ENCODE results near the gene MVB12B.

Gene MVB12B

GRCh38 chr9:126459126-126459525 lies 132.5 kb downstream of the MVB12B start:
- no peak for DNase-seq (ENCODE audit: low read depth)
- H3K4me3 ChIP-seq (ENCODE audit: control insufficient read depth, low read depth, low read length), result no peak overlapping the region
- TF ChIP-seq CTCF (IDR thresholded peaks at IDR 0.05; ENCODE audit: control insufficient read depth, insufficient read depth, low read depth, low read length, missing control alignments), result no peak

- DNase-seq (ENCODE audit: low read depth), result no peak
- H3K4me3 ChIP-seq (ENCODE audit: control insufficient read depth, low read depth, low read length), result no peak overlapping the region
- no peak for TF ChIP-seq CTCF (IDR thresholded peaks at IDR 0.05; ENCODE audit: control insufficient read depth, insufficient read depth, low read depth, low read length, missing control alignments)
These were observed 132.9 kb downstream of the MVB12B start for GRCh38 chr9:126459546-126459945.

- DNase-seq (ENCODE audit: low read depth), result no peak
- no peak for TF ChIP-seq CTCF (IDR thresholded peaks at IDR 0.05; ENCODE audit: control insufficient read depth, insufficient read depth, low read depth, low read length, missing control alignments)
- no peak overlapping the region for H3K4me3 ChIP-seq (ENCODE audit: control insufficient read depth, low read depth, low read length)
These were observed 133.6 kb downstream of the MVB12B start for GRCh38 chr9:126459965-126460843.

GRCh38 chr9:126461029-126461428 lies 134.4 kb downstream of the MVB12B start:
- no peak overlapping the region for H3K4me3 ChIP-seq (ENCODE audit: control insufficient read depth, low read depth, low read length)
- no peak for DNase-seq (ENCODE audit: low read depth)
- TF ChIP-seq CTCF (IDR thresholded peaks at IDR 0.05; ENCODE audit: control insufficient read depth, insufficient read depth, low read depth, low read length, missing control alignments), result no peak

GRCh38 chr9:126461608-126462007 lies 135.0 kb downstream of the MVB12B start:
- no peak overlapping the region for H3K4me3 ChIP-seq (ENCODE audit: control insufficient read depth, low read depth, low read length)
- DNase-seq (ENCODE audit: low read depth), result no peak
- no peak for TF ChIP-seq CTCF (IDR thresholded peaks at IDR 0.05; ENCODE audit: control insufficient read depth, insufficient read depth, low read depth, low read length, missing control alignments)

- DNase-seq (ENCODE audit: low read depth), result no peak
- TF ChIP-seq CTCF (IDR thresholded peaks at IDR 0.05; ENCODE audit: control insufficient read depth, insufficient read depth, low read depth, low read length, missing control alignments), result no peak
These were observed 136.0 kb downstream of the MVB12B start for GRCh38 chr9:126462617-126463016.

More at GRCh38 chr9:126462617-126463016, 136.0 kb downstream of the MVB12B start:
- H3K4me3 ChIP-seq (ENCODE audit: control insufficient read depth, low read depth, low read length), result no peak overlapping the region

Data from AG09309 (cell line).